Midbrain (tissue), 1 donor: ENCODE measurements around the gene KLHL29.
"Not testable (repeated sequence)": the region's sequence is repeated elsewhere in the genome, so short reads cannot be mapped to it uniquely, and the experiment has no call there.

Experiments
- DNase-seq: peaks from one replicate; lab custom pipeline; 2025; lab: John Stamatoyannopoulos, UW

KLHL29 gene

DNA sequence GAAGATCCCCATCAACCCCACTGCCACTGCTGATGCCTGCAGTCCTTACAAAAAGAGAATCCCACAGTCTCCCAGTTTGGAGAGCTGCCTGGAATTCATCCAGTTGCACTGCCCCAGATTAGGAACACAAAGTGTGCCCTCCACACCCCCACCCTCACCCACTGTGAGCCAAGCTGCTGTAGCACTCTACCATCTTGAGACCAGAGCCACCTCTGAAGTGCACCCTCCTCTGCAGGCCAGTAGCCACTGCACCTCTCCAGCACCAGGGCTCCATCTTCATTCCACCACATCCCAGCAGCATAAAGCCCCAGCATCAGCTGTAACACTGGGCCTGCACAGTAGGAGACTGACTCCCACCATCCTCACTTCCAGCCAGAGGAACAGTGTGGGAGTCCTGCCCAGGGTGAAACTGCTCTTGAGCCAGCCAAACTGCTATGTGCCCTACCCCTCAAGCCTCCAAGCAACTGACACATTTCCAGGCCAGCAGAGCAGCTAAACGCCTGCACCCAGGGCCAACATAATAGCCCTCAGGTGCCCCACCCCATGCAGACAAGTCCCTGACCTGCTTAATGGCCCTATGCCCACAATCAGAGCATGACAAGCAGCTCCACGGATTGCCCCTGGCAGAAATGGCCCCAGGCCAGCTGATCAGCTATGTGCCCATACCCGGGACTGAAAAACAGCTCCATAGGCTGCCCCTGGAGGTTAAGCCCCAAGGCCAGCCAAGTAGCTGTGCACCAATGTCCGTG, 335.9 kb downstream of the KLHL29 start:
- no peak for DNase-seq

- DNase-seq = no peak
Measured at GRCh38 chr2:23721454-23721826, 336.5 kb downstream of the KLHL29 start.

DNA sequence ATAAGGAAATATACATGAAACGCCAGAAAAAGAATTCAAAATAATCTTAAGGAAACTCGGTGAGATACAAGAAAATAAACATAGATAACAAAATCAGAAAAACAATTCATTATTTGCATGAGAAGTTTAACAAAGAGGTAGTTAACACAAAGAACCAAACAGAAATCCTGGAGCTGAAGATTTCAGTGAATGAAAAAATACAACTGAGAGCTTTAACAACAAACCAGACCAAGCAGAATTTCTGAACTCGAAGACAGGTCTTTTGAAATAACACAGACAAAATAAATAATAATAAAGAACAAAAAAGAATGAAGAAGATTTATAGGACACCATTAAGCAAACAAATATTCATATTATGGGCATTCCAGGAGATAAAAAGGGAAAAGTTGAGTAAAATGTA, 337.3 kb downstream of the KLHL29 start:
- DNase-seq = no peak

- not testable (repeated sequence) for DNase-seq
Measured at GRCh38 chr2:23723029-23723428, 338.1 kb downstream of the KLHL29 start.

GRCh38 chr2:23734416-23734815, 349.4 kb downstream of the KLHL29 start:
- DNase-seq = no peak

- DNase-seq = not testable (repeated sequence)
Measured at GRCh38 chr2:23736783-23737182, 351.8 kb downstream of the KLHL29 start.

GRCh38 chr2:23745068-23745725, 360.2 kb downstream of the KLHL29 start:
- no peak for DNase-seq

- DNase-seq = no peak
Measured at GRCh38 chr2:23745726-23746105, 360.7 kb downstream of the KLHL29 start.

- DNase-seq = no peak
Measured at GRCh38 chr2:23746141-23746863, 361.3 kb downstream of the KLHL29 start.

DNA sequence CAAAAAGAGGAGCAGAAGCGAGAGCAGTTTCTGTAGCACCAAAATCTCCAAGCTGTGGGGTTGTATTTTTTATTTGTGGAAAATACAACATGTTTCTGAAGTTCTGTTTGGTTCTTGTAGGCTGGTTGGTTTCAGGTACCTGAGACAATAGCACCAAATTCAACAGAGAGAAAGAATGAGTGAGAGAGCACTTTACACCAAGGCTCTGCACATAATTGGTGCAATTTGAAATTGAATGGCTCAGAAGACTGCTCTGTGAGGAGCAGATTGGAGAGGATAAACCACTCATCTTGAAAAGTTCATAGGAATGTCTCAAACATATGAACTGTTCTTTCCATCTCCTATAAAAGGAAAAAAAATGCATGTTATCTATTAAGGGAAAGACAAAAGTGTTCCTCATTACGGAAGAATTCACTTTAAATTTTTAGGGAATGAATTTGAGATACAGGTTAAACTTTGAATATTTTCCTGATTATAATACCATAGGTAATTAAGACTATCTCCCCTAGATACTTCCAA, 366.8 kb downstream of the KLHL29 start:
- no peak for DNase-seq

DNA sequence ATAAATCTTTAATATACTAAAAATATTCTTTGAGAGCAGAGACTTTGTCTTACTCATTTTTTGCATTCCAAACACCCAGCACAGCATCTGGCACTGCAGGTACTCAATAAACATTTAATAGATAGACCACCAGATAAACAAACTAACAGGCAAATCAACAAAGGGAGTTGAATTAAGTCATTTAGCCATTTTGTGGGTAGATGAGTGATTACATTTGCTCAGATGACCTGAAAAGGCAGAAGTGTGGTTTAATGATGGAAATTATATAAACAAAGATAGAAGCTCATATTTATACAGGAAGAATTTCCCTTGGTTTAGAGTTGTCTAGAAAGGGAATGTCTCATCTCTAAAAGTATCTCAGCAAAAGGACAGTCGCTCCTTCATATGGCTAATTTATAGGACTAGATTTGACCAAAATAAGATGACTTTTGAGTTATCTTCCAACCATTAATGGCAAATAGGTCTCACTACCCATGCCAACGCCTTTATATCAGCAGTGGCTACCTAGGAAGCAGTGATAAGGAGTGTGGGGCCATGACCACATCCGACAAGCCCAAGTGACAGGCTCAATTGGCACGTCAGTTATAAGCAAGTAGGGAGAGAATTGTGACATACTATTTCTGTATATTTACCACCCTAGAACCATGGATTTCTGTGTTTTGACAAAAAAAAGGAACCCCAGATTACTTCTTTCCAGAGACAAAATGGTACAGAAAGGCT, 368.5 kb downstream of the KLHL29 start:
- no peak for DNase-seq

GRCh38 chr2:23754970-23755369, 370.0 kb downstream of the KLHL29 start:
- no peak for DNase-seq

DNA sequence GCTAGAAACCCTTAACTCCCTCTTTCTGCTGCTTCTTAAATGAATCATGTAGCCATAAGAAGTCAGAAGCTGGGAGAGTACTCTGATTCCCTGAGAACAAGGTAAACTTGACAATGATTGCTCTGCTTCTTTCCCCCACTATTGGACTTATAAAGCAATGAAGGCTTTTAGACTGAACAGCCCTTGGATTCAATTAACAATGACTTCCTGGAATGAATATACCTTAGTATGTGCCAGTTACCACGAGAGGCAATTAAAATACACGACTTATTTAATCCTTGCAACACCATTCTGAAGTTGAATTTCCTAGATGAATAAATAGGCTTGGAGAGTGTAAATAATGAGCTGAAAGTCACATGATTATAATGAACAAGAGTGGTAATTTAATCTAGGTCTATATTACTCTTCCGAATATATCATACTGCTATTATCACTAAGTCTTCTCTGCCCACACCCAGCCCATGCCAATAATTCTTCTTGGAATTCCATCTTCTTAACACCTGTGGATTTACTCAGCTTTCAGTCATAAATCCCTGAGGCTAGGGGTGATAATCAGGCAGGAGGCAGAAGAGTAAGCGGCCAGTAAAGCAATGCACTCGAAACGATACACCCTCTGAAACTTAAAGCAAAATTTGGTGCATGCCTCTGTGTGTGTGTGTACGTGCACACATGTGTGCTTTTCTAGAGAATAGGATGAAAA, 371.8 kb downstream of the KLHL29 start:
- no peak for DNase-seq

DNA sequence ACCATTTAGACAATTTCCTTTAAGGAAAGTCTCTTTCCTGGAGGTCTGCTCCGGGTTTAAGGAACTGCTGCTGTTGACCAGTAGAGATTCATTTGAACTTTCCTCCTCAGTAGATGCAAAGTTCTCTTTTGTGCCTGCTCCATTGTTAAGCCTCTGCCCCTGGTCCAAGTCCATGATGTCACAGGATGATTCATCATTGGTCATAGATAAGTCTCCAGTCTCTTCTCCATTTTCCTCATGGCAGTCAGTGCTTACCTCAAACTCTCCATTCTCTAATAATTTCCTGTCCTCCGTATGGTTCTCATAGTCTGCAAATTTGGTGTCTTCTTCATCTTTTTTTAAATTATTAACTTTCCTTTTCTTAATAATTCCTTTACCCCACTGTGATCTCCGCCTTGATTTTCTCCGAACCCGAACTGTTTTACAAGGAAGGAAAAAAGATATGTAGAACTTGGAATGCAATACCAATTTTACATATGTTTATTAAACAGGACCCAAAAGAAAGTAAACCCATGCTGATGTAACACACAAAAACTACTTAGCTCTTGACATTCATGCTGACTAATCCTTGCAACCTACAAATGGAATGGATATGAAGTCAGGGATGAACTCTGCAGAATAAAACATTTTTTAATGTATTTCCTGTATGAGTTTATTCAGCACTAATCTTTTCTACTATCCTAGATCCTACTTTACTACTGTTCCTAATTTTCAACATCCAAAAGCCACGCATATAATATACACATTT, 372.9 kb downstream of the KLHL29 start:
- no peak for DNase-seq
